Keratinocyte (primary cell): ENCODE measurements around the gene LCMT1. TPM values are rescaled to one million over a fixed set of nuclear protein-coding genes. Genes with fewer than 3 reads are reported as not detected.

Experiments used
- DNase-seq: peaks from one replicate; pipeline ENCODE4 v3.0.0-alpha.2; 2011; ENCODE audit warnings: low read depth, missing footprints, low spot score
- FAIRE-seq: peaks from 2 replicates; lab custom pipeline; 2011; peaks lifted over from hg19 to GRCh38; lab: Jason Lieb, UNC
- H2AFZ ChIP-seq: 2 replicates; pipeline ENCODE4 v1.6.0; 2012; ENCODE audit warnings: low read length, control low read depth, inconsistent platforms; ENCODE audit not compliant: control insufficient read depth
- H3K27ac ChIP-seq: 2 replicates; pipeline ENCODE4 v1.5.1; 2011; ENCODE audit warnings: low read length; ENCODE audit not compliant: control insufficient read depth, insufficient read depth
- H3K27me3 ChIP-seq: 3 replicates; pipeline ENCODE4 v1.6.0; 2011; ENCODE audit warnings: low read length; ENCODE audit not compliant: control insufficient read depth, insufficient read depth; ENCODE audit errors: extremely low read depth
- H3K36me3 ChIP-seq, 2 experiments: 2 replicates in 1 of 2; 3 replicates in 1 of 2; pipeline ENCODE4 v1.5.1; 2011; ENCODE audit warnings: low read length in 2 of 2, mild to moderate bottlenecking in 1 of 2; ENCODE audit not compliant: control insufficient read depth in 2 of 2, insufficient read depth in 2 of 2; ENCODE audit errors: extremely low read depth in 1 of 2
- H3K4me1 ChIP-seq: 3 replicates; pipeline ENCODE4 v1.5.1; 2011; ENCODE audit warnings: low read length; ENCODE audit not compliant: control insufficient read depth, insufficient read depth; ENCODE audit errors: extremely low read depth
- H3K4me2 ChIP-seq: 3 replicates; pipeline ENCODE4 v1.6.0; 2011; ENCODE audit warnings: low read depth, low read length; ENCODE audit not compliant: control insufficient read depth, insufficient read depth; ENCODE audit errors: extremely low read depth
- H3K4me3 ChIP-seq, 3 experiments: fragments of 200-600 bp in 1 of 3; sonication (generic) in 1 of 3; 2 replicates in 2 of 3; 3 replicates in 1 of 3; pipeline ENCODE4 v1.5.1; 2011 to 2016; ENCODE audit warnings: low read length in 3 of 3, mild to moderate bottlenecking in 3 of 3, control low read depth in 2 of 3, inconsistent platforms in 1 of 3, low read depth in 1 of 3, mixed read lengths in 1 of 3, mixed run types in 1 of 3, moderate library complexity in 1 of 3; ENCODE audit not compliant: control insufficient read depth in 2 of 3, insufficient read depth in 2 of 3; ENCODE audit errors: extremely low read depth in 1 of 3
- H3K79me2 ChIP-seq: 2 replicates; pipeline ENCODE4 v1.6.0; 2012; ENCODE audit warnings: low read length; ENCODE audit not compliant: control insufficient read depth, insufficient read depth
- H3K9ac ChIP-seq: 3 replicates; pipeline ENCODE4 v1.6.0; 2011; ENCODE audit warnings: low read length; ENCODE audit not compliant: control insufficient read depth, insufficient read depth; ENCODE audit errors: extremely low read depth
- H3K9me1 ChIP-seq: 3 replicates; pipeline ENCODE4 v1.6.0; 2011; ENCODE audit warnings: low read length; ENCODE audit not compliant: control insufficient read depth, insufficient read depth; ENCODE audit errors: extremely low read depth
- H3K9me3 ChIP-seq: 2 replicates; pipeline ENCODE4 v1.5.1; 2012; ENCODE audit warnings: low read depth, low read length; ENCODE audit not compliant: control insufficient read depth
- H4K20me1 ChIP-seq: 3 replicates; pipeline ENCODE4 v1.6.0; 2011; ENCODE audit warnings: low read length; ENCODE audit not compliant: control insufficient read depth, insufficient read depth; ENCODE audit errors: extremely low read depth
- CTCF ChIP-seq, 3 experiments: IDR thresholded peaks in 1 of 3; conservative IDR thresholded peaks in 1 of 3; optimal IDR thresholded peaks in 1 of 3; 2 replicates in 2 of 3; 3 replicates in 1 of 3; pipeline versions ENCODE3 to v1.5.1; 2011; ENCODE audit warnings: low read length in 3 of 3, mild to moderate bottlenecking in 3 of 3, moderate library complexity in 2 of 3, control low read depth in 1 of 3, inconsistent platforms in 1 of 3; ENCODE audit not compliant: insufficient read depth in 2 of 3; ENCODE audit errors: extremely low read depth in 1 of 3
- EZH2 ChIP-seq: IDR thresholded peaks from one replicate; pipeline ENCODE4 v1.6.1; 2012; ENCODE audit warnings: inconsistent platforms, mild to moderate bottlenecking, low read length, moderate library complexity
- dilution Hi-C: fragments of 300-500 bp; cut with MboI; formaldehyde crosslinking; loops from one replicate; pipeline ENCODE4 v1.7.0; 2020; ENCODE audit warnings: low sequenced_read_pairs; ENCODE audit not compliant: extremely low pct_ligation_motif_present
- polyA plus RNA-seq, 5 experiments: library from polyadenylated mRNA; depleted of rRNA in 3 of 5; stranded (reverse) in 3 of 5; stranded (forward) in 1 of 5; unstranded in 1 of 5; fragments of >200 nt; gene quantifications; 1 replicate in 1 of 5; 2 replicates in 3 of 5; 3 replicates in 1 of 5; pipeline versions ENCODE4 v1.2.1 to v1.2.3, GENCODE V29; 2011 to 2012; ENCODE audit warnings: missing spikeins in 2 of 5, low read depth in 1 of 5, low replicate concordance in 1 of 5

Gene LCMT1
- polyA plus RNA-seq, 1 donor (not counting 4 experiments of a cell fraction or from before 2014, with no cell fraction given), result 30.3 TPM

- H3K27me3 ChIP-seq, result no peaks in the 10 kb centered on the region
- H3K9me1 ChIP-seq, result no peaks in the 10 kb centered on the region
- no peak for TF ChIP-seq CTCF (optimal IDR thresholded peaks at IDR 0.05 in 1 of 3, IDR thresholded peaks at IDR 0.05 in 1 of 3, conservative IDR thresholded peaks at IDR 0.05 in 1 of 3; ENCODE audit: extremely low read depth in 1 of 3, insufficient read depth in 2 of 3, low read length in 3 of 3)
- no peak for TF ChIP-seq EZH2
- no peaks in the 10 kb centered on the region for H4K20me1 ChIP-seq
- H3K9ac ChIP-seq, result no peak overlapping the region
- no peak overlapping the region for H2AFZ ChIP-seq
- H3K4me1 ChIP-seq, result no peaks in the 10 kb centered on the region
- no peak for FAIRE-seq
- no peaks in the 10 kb centered on the region for H3K79me2 ChIP-seq
- H3K27ac ChIP-seq, result no peak overlapping the region
- no peak overlapping the region for H3K4me3 ChIP-seq
- dilution Hi-C loops, result no loop called here
- no peak for DNase-seq
- no peaks in the 10 kb centered on the region for H3K9me3 ChIP-seq
- no peaks in the 10 kb centered on the region for H3K36me3 ChIP-seq
- H3K4me2 ChIP-seq, result no peak overlapping the region
These were observed 18.1 kb upstream of the LCMT1 start for GRCh38 chr16:25093208-25094061.

- Histone ChIP-seq H3K9me1 (no peaks in the 10 kb centered on the region), H3K27me3 (no peaks in the 10 kb centered on the region), H3K9ac (no peak overlapping the region), H3K4me2 (no peak overlapping the region), H3K36me3 (no peaks in the 10 kb centered on the region), H2AFZ (no peak overlapping the region), H3K9me3 (no peaks in the 10 kb centered on the region), H3K4me3 (no peak overlapping the region), H3K79me2 (no peaks in the 10 kb centered on the region), H3K27ac (no peak overlapping the region), H4K20me1 (no peaks in the 10 kb centered on the region), H3K4me1 (no peaks in the 10 kb centered on the region)
- dilution Hi-C loops, result no loop called here
- TF ChIP-seq CTCF (optimal IDR thresholded peaks at IDR 0.05 in 1 of 3, IDR thresholded peaks at IDR 0.05 in 1 of 3, conservative IDR thresholded peaks at IDR 0.05 in 1 of 3; ENCODE audit: extremely low read depth in 1 of 3, insufficient read depth in 2 of 3, low read length in 3 of 3) (no peak), EZH2 (no peak)
- FAIRE-seq (no peak), DNase-seq (no peak)
These were observed 16.9 kb upstream of the LCMT1 start for GRCh38 chr16:25094596-25094995.
